ENCODE data around the gene TADA2B. TPM values are rescaled to one million over a fixed set of nuclear protein-coding genes. Genes with fewer than 3 reads are reported as not detected.
A peak's percentile ranks its signal among the peaks of the same experiment; 100 is the strongest.

Gene TADA2B
- total RNA-seq, 1 experiment from 2014 or later, result 14.3 TPM

DNA sequence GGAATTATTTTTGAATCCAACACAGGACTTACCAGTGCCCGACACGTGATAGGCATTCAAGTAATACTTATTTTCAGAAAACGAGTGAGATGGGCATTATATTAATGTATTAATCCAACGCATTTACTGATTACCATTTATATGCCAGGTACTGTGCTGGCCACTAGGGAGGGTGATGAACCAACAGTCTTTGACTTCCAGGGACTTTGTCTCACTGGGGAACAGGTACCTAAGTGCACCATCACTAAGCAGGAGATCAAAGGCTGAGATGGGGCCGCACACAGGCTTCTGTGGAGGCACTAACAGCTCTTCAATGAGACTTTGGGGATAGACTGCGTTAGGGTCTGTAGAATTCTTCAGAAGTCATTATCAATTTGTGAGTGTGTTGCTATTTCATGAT, 5.7 kb upstream of the TADA2B start (continued):
- TF ChIP-seq, protein P1, sequence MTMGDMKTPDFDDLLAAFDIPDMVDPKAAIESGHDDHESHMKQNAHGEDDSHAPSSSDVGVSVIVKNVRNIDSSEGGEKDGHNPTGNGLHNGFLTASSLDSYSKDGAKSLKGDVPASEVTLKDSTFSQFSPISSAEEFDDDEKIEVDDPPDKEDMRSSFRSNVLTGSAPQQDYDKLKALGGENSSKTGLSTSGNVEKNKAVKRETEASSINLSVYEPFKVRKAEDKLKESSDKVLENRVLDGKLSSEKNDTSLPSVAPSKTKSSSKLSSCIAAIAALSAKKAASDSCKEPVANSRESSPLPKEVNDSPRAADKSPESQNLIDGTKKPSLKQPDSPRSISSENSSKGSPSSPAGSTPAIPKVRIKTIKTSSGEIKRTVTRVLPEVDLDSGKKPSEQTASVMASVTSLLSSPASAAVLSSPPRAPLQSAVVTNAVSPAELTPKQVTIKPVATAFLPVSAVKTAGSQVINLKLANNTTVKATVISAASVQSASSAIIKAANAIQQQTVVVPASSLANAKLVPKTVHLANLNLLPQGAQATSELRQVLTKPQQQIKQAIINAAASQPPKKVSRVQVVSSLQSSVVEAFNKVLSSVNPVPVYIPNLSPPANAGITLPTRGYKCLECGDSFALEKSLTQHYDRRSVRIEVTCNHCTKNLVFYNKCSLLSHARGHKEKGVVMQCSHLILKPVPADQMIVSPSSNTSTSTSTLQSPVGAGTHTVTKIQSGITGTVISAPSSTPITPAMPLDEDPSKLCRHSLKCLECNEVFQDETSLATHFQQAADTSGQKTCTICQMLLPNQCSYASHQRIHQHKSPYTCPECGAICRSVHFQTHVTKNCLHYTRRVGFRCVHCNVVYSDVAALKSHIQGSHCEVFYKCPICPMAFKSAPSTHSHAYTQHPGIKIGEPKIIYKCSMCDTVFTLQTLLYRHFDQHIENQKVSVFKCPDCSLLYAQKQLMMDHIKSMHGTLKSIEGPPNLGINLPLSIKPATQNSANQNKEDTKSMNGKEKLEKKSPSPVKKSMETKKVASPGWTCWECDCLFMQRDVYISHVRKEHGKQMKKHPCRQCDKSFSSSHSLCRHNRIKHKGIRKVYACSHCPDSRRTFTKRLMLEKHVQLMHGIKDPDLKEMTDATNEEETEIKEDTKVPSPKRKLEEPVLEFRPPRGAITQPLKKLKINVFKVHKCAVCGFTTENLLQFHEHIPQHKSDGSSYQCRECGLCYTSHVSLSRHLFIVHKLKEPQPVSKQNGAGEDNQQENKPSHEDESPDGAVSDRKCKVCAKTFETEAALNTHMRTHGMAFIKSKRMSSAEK (CRISPR knock-in tag; IDR thresholded peaks at IDR 0.05; ENCODE audit: borderline replicate concordance), result no peak

DNA sequence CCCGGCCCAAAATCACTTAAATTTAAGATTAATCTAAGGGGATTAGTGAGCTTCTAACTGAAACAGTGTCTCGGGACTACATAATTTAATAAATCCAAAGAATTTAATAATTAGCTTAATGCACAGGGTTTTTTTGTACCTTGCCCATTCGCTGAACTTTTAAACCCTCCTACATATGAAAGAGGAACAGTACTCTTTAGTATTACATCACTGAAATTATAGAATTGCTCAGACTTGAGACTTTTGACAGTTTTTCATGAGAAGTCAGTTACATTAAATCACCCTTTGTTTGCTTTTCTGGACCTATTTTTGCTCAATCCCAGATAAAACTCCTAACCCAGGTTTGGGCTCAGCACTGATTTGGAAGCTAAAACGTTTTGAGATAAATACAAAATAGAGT, 2.4 kb upstream of the TADA2B start:
- TF ChIP-seq NFATC4 (CRISPR knock-in tag; IDR thresholded peaks at IDR 0.05) (no peak), PRRX2 (CRISPR knock-in tag; IDR thresholded peaks at IDR 0.05) (no peak), TEAD4 (CRISPR knock-in tag; IDR thresholded peaks at IDR 0.05) (no peak), ZNF263 (CRISPR knock-in tag; IDR thresholded peaks at IDR 0.05; ENCODE audit: low read depth) (no peak), ESRRA (CRISPR knock-in tag; IDR thresholded peaks at IDR 0.05; ENCODE audit: borderline replicate concordance) (no peak)
- TF ChIP-seq, protein P2, sequence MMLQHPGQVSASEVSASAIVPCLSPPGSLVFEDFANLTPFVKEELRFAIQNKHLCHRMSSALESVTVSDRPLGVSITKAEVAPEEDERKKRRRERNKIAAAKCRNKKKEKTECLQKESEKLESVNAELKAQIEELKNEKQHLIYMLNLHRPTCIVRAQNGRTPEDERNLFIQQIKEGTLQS (CRISPR knock-in tag; conservative IDR thresholded peaks at IDR 0.05), result no peak
- TF ChIP-seq, protein P3, sequence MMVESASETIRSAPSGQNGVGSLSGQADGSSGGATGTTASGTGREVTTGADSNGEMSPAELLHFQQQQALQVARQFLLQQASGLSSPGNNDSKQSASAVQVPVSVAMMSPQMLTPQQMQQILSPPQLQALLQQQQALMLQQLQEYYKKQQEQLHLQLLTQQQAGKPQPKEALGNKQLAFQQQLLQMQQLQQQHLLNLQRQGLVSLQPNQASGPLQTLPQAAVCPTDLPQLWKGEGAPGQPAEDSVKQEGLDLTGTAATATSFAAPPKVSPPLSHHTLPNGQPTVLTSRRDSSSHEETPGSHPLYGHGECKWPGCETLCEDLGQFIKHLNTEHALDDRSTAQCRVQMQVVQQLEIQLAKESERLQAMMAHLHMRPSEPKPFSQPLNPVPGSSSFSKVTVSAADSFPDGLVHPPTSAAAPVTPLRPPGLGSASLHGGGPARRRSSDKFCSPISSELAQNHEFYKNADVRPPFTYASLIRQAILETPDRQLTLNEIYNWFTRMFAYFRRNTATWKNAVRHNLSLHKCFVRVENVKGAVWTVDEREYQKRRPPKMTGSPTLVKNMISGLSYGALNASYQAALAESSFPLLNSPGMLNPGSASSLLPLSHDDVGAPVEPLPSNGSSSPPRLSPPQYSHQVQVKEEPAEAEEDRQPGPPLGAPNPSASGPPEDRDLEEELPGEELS (CRISPR knock-in tag; IDR thresholded peaks at IDR 0.05), result no peak
- TF ChIP-seq, protein P4, sequence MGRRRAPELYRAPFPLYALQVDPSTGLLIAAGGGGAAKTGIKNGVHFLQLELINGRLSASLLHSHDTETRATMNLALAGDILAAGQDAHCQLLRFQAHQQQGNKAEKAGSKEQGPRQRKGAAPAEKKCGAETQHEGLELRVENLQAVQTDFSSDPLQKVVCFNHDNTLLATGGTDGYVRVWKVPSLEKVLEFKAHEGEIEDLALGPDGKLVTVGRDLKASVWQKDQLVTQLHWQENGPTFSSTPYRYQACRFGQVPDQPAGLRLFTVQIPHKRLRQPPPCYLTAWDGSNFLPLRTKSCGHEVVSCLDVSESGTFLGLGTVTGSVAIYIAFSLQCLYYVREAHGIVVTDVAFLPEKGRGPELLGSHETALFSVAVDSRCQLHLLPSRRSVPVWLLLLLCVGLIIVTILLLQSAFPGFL (CRISPR knock-in tag; IDR thresholded peaks at IDR 0.05; ENCODE audit: borderline replicate concordance), result no peak
- DNase-seq (ENCODE audit: low spot score) (no peak), ATAC-seq (no peak)
- Mint-ChIP-seq H3K9me3 (no peaks in the 10 kb centered on the region), H3K27me3 (ENCODE audit: low read depth) (peaks cover 30% of the 10 kb centered on the region), H3K27ac (no peak overlapping the region), H3K36me3 (no peaks in the 10 kb centered on the region), H3K4me1 (peaks cover 28% of the 10 kb centered on the region), H3K4me3 (no peak overlapping the region)
- CTCF ChIA-PET, result interaction anchor here (3.2 to 6.9 kb wide), 2 partner anchors 27 to 61 kb away, joined by 25 to 118 read pairs; partner anchors contain the start of gene GRPEL1
- POLR2A ChIA-PET, result no interaction called here

DNA sequence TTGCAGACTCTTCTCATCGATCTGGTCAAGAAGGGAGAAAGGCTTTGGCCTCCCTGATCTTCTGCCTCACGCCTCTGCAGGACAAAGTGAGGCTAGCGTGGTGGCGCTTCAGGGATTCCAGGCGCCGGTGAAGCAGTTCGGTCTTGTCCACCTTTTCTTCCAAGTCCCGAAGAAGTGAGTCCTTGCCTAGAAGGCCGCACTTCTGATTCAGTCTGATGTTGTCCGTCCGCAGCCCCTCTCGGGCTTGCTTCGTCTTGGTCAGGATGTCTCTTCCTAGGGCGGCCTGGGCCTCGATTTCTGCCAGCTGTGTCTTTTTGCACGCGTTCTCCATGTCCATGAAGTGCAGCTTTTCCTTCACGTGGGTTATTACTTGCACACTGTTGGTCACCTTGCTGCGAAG, 1.9 kb upstream of the TADA2B start:
- ATAC-seq (no peak), DNase-seq (ENCODE audit: low spot score) (no peak)
- Mint-ChIP-seq H3K4me3 (peak overlapping the region; percentile 80; the same call in 1 of the 2 replicates), H3K4me1 (peaks cover 29% of the 10 kb centered on the region), H3K27ac (no peak overlapping the region), H3K9me3 (no peaks in the 10 kb centered on the region), H3K27me3 (ENCODE audit: low read depth) (peaks cover 30% of the 10 kb centered on the region), H3K36me3 (no peaks in the 10 kb centered on the region)
- POLR2A ChIA-PET, result interaction anchor here (0.6 to 1.2 kb wide), 2 partner anchors 26 to 27 kb away, joined by 3 to 6 read pairs; partner anchors contain the start of gene GRPEL1
- CTCF ChIA-PET, result interaction anchor here (2.8 to 6.9 kb wide), 4 partner anchors 13 to 68 kb away, joined by 25 to 118 read pairs (median 26); partner anchors contain the start of gene GRPEL1
- no peak for TF ChIP-seq ZNF232 (CRISPR knock-in tag; IDR thresholded peaks at IDR 0.05)
- TF ChIP-seq, protein P5, sequence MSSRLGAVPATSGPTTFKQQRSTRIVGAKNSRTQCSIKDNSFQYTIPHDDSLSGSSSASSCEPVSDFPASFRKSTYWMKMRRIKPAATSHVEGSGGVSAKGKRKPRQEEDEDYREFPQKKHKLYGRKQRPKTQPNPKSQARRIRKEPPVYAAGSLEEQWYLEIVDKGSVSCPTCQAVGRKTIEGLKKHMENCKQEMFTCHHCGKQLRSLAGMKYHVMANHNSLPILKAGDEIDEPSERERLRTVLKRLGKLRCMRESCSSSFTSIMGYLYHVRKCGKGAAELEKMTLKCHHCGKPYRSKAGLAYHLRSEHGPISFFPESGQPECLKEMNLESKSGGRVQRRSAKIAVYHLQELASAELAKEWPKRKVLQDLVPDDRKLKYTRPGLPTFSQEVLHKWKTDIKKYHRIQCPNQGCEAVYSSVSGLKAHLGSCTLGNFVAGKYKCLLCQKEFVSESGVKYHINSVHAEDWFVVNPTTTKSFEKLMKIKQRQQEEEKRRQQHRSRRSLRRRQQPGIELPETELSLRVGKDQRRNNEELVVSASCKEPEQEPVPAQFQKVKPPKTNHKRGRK (CRISPR knock-in tag; IDR thresholded peaks at IDR 0.05; ENCODE audit: borderline replicate concordance), result no peak

All from WTC11 (cell line).